Karpas-422 (cell line): ENCODE measurements around the gene KCNE2. TPM values are rescaled to one million over a fixed set of nuclear protein-coding genes. Genes with fewer than 3 reads are reported as not detected.

Source experiments
- DNase-seq: peaks from one replicate; pipeline ENCODE4 v3.0.0-alpha.2; 2015
- H2AFZ ChIP-seq: fragments of 200-600 bp; sonication (generic); 2 replicates; pipeline ENCODE4 v1.6.1; 2014; ENCODE audit warnings: antibody characterized with exemption, low read length, mixed read lengths
- H3K27ac ChIP-seq: fragments of 200-600 bp; sonication (generic); 2 replicates; pipeline ENCODE4 v1.5.1; 2014; ENCODE audit warnings: mild to moderate bottlenecking, low read length, moderate library complexity
- H3K27me3 ChIP-seq: fragments of 200-600 bp; sonication (generic); 2 replicates; pipeline ENCODE4 v1.6.1; 2014; ENCODE audit warnings: low read length, mixed read lengths
- H3K36me3 ChIP-seq: fragments of 200-600 bp; sonication (generic); 2 replicates; pipeline ENCODE4 v1.6.1; 2014; ENCODE audit warnings: low read length, mixed read lengths; ENCODE audit not compliant: insufficient read depth
- H3K4me1 ChIP-seq: fragments of 200-600 bp; sonication (generic); 2 replicates; pipeline ENCODE4 v1.6.1; 2014; ENCODE audit warnings: mild to moderate bottlenecking, low read length, mixed read lengths
- H3K4me2 ChIP-seq: fragments of 200-600 bp; sonication (generic); 2 replicates; pipeline ENCODE4 v1.6.1; 2014; ENCODE audit warnings: low read length, low read depth, mild to moderate bottlenecking; ENCODE audit not compliant: poor library complexity, severe bottlenecking
- H3K4me3 ChIP-seq: fragments of 200-600 bp; sonication (generic); 2 replicates; pipeline ENCODE4 v1.5.1; 2014; ENCODE audit warnings: mild to moderate bottlenecking, antibody characterized with exemption, low read length, mixed read lengths
- H3K79me2 ChIP-seq: fragments of 200-600 bp; sonication (generic); 2 replicates; pipeline ENCODE4 v1.6.1; 2014; ENCODE audit warnings: mild to moderate bottlenecking, low read length, mixed read lengths
- H3K9ac ChIP-seq: fragments of 200-600 bp; sonication (generic); 2 replicates; pipeline ENCODE4 v1.6.0; 2014; ENCODE audit warnings: low read length
- H3K9me2 ChIP-seq: fragments of 200-600 bp; sonication (generic), shearing (Covaris generic); replicated peaks from 2 replicates; pipeline ENCODE4 v1.6.0; 2014; ENCODE audit warnings: mild to moderate bottlenecking, low read length, moderate library complexity; ENCODE audit not compliant: insufficient read depth
- H3K9me3 ChIP-seq: fragments of 300-700, 200-600 bp; sonication (generic); 2 replicates; pipeline ENCODE4 v1.6.1; 2014; ENCODE audit warnings: low read length, mixed read lengths
- H4K20me1 ChIP-seq: fragments of 200-600 bp; sonication (generic); 2 replicates; pipeline ENCODE4 v1.6.1; 2014; ENCODE audit warnings: mild to moderate bottlenecking, antibody characterized with exemption, low read length, low read depth; ENCODE audit not compliant: insufficient read depth
- total RNA-seq: library from RNA; depleted of rRNA; stranded (reverse); fragments of >200 nt; shearing (Covaris generic); gene quantifications from 2 replicates; pipeline ENCODE4 v1.2.3, GENCODE V29; 2014; ENCODE audit warnings: low replicate concordance; rRNA removed

The KCNE2 gene, protein sequence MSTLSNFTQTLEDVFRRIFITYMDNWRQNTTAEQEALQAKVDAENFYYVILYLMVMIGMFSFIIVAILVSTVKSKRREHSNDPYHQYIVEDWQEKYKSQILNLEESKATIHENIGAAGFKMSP
- not detected in 2 replicates for total RNA-seq

DNA sequence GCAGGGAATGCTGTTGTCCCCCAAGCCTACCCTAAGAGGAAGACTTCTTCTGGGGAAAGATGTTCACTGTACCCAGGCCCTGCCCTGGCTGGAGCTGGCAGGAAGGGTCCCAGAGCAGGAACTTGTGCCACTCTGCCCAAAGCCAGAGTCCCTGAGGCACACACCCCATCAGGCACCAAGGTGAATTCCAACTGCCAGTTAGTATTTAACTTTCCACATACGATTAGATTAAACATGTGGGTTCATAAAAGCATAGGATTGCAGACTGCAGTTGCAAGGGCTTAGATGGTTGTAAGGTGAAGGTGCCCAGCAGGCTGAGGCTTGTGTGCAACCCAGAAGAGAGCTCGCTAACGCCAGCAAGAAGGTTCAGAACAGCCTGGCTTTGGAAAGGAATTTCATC lies at the start of gene KCNE2:
Gene KCNE2, plus strand, starts transcription at position 274 of the 400 bp plus-strand sequence. CDS start 6,473 bp downstream, outside the sequence.
- H3K9me3 ChIP-seq, result no peaks in the 10 kb centered on the region
- no peaks in the 10 kb centered on the region for H4K20me1 ChIP-seq
- H3K4me1 ChIP-seq, result peaks cover 8% of the 10 kb centered on the region
- no peaks in the 10 kb centered on the region for H3K36me3 ChIP-seq
- H3K9me2 ChIP-seq, result no peaks in the 10 kb centered on the region
- H3K4me2 ChIP-seq, result no peak within 1 kb of the TSS
- H2AFZ ChIP-seq, result no peak within 1 kb of the TSS
- H3K4me3 ChIP-seq, result no peak within 1 kb of the TSS
- no peaks in the 10 kb centered on the region for H3K27me3 ChIP-seq
- H3K9ac ChIP-seq, result no peak within 1 kb of the TSS
- no peak for DNase-seq
- no peaks in the 10 kb centered on the region for H3K79me2 ChIP-seq
- no peak within 1 kb of the TSS for H3K27ac ChIP-seq

DNA sequence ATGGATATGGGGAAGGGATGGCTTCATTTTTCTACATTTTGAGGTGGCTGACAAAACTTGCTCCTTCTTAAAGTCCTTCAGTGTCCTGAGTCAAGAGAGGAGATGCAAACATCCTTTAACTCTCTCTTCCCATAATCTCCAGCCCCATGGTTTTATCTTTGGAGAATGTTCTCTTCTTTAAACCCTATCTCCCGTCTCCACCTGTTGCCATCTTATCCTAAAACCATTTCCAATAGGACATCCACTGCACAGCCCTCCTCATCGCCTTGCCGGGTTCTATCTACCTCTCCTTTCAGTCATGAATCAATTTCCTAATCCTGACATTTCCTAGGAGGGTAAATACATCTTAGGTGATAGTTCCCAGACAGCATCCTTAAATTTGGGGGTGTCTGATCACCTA lies 44.2 kb upstream of the KCNE2 start:
- H3K9ac ChIP-seq, result no peak overlapping the region
- H2AFZ ChIP-seq, result no peak overlapping the region
- no peaks in the 10 kb centered on the region for H3K4me1 ChIP-seq
- no peak overlapping the region for H3K27ac ChIP-seq
- H3K9me3 ChIP-seq, result no peaks in the 10 kb centered on the region
- no peaks in the 10 kb centered on the region for H4K20me1 ChIP-seq
- H3K79me2 ChIP-seq, result no peaks in the 10 kb centered on the region
- H3K4me2 ChIP-seq, result no peak overlapping the region
- no peak overlapping the region for H3K4me3 ChIP-seq
- no peaks in the 10 kb centered on the region for H3K36me3 ChIP-seq
- no peaks in the 10 kb centered on the region for H3K9me2 ChIP-seq
- no peak for DNase-seq
- H3K27me3 ChIP-seq, result no peaks in the 10 kb centered on the region

DNA sequence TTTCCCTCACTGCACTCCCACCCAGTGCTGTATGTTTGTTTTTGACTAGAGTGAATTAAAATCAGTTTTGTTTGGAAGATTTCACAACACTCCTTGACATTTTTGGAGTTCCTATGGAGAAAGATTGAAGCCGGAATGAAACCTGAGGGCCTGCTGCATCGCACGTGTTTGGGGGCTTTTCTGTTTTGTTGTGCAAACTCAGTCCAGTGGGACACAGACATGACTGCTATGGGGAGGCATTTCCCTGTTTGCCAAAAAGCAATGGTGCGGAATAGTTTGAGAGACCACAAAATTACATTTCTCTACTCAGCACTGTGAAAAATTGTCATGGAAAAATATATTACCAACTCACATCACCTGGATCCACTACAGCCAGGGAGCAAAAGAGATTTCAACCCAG lies 43.8 kb upstream of the KCNE2 start:
- no peaks in the 10 kb centered on the region for H3K79me2 ChIP-seq
- no peaks in the 10 kb centered on the region for H3K27me3 ChIP-seq
- no peaks in the 10 kb centered on the region for H3K9me3 ChIP-seq
- no peaks in the 10 kb centered on the region for H3K9me2 ChIP-seq
- no peaks in the 10 kb centered on the region for H4K20me1 ChIP-seq
- H3K36me3 ChIP-seq, result no peaks in the 10 kb centered on the region
- H3K4me3 ChIP-seq, result no peak overlapping the region
- no peak overlapping the region for H3K4me2 ChIP-seq
- no peak overlapping the region for H2AFZ ChIP-seq
- DNase-seq, result no peak
- H3K4me1 ChIP-seq, result no peaks in the 10 kb centered on the region
- H3K27ac ChIP-seq, result no peak overlapping the region
- no peak overlapping the region for H3K9ac ChIP-seq

DNA sequence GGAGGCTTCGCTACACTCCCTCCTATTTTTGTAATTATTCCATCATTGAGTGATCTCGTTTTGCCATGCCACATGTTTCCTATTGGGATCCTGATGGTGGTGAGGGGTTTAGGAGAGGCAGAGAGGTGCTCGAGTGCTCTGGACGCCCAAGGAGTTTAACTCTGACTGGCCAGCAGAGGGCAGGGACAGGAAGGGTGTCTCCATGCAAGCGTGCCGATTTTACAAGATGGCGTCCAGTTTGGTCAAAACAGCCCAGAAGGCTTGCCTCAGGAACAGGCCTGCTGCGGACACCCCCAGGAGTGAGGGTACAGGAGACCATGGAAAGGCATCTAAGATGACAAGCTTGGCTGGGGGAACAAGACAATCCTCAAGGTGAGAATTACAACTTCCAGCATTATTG lies 33.8 kb upstream of the KCNE2 start:
- Histone ChIP-seq H4K20me1 (no peaks in the 10 kb centered on the region), H3K9me3 (no peaks in the 10 kb centered on the region), H3K4me1 (no peaks in the 10 kb centered on the region), H2AFZ (no peak overlapping the region), H3K9me2 (no peaks in the 10 kb centered on the region), H3K4me2 (no peak overlapping the region), H3K4me3 (no peak overlapping the region), H3K36me3 (no peaks in the 10 kb centered on the region), H3K9ac (no peak overlapping the region), H3K27me3 (no peaks in the 10 kb centered on the region), H3K79me2 (no peaks in the 10 kb centered on the region), H3K27ac (no peak overlapping the region)
- DNase-seq, result no peak

DNA sequence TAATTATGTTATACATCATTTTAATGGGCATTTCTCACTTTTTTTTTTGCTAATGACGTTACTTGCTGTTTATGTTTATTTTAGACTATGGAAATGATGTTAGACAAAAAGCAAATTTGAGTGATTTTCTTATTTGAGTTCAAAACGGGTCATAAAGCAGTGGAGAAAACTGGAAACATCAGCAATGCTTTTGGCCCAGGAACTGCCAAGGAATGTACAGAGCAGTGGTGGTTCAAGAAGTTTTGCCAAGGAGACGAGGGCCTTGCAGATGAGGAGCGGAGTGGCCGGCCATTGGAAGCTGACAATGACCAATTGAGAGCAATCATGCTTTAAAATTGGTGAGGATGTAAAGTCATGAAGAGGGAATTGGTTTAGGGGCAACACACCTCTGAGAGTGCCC lies 32.1 kb upstream of the KCNE2 start:
- Histone ChIP-seq H3K9me2 (no peaks in the 10 kb centered on the region), H3K9me3 (no peaks in the 10 kb centered on the region), H3K79me2 (no peaks in the 10 kb centered on the region), H3K27ac (no peak overlapping the region), H3K27me3 (no peaks in the 10 kb centered on the region), H3K9ac (no peak overlapping the region), H4K20me1 (no peaks in the 10 kb centered on the region), H3K4me2 (no peak overlapping the region), H3K4me1 (peaks cover 6% of the 10 kb centered on the region; the same call in 1 of the 2 replicates), H3K36me3 (no peaks in the 10 kb centered on the region), H3K4me3 (no peak overlapping the region), H2AFZ (no peak overlapping the region)
- no peak for DNase-seq

DNA sequence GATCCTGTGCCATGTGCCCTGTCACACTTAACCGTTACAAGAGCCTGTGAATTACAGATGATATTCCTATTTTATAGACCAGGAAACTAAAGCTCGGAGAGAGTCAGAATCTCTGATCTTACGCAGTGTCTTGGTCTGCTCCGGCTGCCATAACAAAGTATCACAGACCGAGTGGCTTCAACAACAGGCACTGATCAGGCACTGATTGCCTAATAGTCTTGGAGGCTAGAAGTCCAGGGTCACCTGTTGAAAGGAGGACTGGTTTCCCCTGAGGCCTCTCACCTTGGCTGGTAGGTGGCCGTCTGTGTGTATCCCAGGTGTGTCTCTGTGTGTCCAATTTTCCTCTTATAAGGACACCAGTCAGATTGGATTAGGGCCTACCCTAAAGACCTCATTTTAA lies 31.5 kb upstream of the KCNE2 start:
- Histone ChIP-seq H3K36me3 (no peaks in the 10 kb centered on the region), H3K4me2 (no peak overlapping the region), H3K9me3 (no peaks in the 10 kb centered on the region), H3K27ac (no peak overlapping the region), H3K27me3 (no peaks in the 10 kb centered on the region), H3K9ac (no peak overlapping the region), H3K4me1 (peaks cover 6% of the 10 kb centered on the region; the same call in 1 of the 2 replicates), H3K4me3 (no peak overlapping the region), H2AFZ (no peak overlapping the region), H3K79me2 (no peaks in the 10 kb centered on the region), H4K20me1 (no peaks in the 10 kb centered on the region), H3K9me2 (no peaks in the 10 kb centered on the region)
- no peak for DNase-seq

DNA sequence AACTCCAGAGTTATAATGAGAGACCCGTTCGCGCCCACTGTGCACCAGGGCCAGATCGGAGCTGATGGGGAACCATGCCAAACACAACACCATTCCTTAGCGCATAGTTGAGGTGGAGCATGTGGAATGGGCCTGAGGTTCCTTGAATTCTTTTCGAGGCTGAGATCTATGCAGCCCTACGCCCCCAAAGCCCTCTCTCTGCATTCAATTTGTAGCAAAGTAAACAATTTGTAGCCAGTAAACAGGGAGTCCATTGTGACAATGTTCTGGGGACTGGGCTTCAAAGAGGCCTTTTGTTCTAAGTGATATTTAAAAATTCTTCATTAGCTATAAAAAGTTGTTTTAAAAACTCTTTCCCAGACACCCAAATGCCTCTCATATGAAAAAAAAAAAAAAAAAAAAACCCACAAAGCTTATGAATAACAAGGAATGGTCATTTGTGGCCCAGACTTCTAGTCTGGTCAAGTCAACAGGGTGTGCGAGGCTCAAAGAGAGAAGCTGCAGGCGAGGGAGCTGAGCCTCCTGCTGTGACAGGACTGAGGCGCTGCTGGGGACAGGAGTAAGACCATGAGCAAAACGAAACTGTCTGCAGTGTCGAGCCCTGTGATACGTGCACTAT lies 30.6 kb upstream of the KCNE2 start:
- Histone ChIP-seq H3K4me3 (no peak overlapping the region), H3K36me3 (no peaks in the 10 kb centered on the region), H3K9me2 (no peaks in the 10 kb centered on the region), H3K79me2 (no peaks in the 10 kb centered on the region), H3K4me1 (peaks cover 6% of the 10 kb centered on the region; the same call in 1 of the 2 replicates), H3K4me2 (no peak overlapping the region), H3K9ac (no peak overlapping the region), H3K9me3 (no peaks in the 10 kb centered on the region), H2AFZ (no peak overlapping the region), H3K27ac (no peak overlapping the region), H3K27me3 (no peaks in the 10 kb centered on the region), H4K20me1 (no peaks in the 10 kb centered on the region)
- DNase-seq, result no peak

DNA sequence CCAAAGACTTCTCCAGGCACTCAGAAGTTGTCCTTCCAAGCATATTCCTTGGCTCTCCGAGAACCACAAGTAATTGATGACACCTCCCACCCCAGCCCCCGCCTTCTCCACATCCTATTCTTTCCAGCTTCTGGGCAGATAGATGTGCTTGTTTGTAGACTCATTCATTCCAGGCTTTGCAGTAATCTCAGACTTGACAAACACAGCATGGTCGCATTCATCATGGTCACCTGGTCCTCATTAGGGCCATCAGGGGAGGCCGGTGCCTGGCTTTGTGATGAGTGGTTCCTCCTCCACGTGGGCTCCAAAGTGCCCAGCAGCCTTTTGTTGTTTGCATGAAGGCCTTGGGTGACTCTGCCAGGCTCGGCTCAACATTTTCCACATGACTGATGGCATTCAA lies 28.5 kb upstream of the KCNE2 start:
- H3K4me2 ChIP-seq, result no peak overlapping the region
- no peaks in the 10 kb centered on the region for H3K27me3 ChIP-seq
- no peaks in the 10 kb centered on the region for H3K9me2 ChIP-seq

More for the DNA sequence above, 28.5 kb upstream of the KCNE2 start:
- H3K79me2 ChIP-seq, result no peaks in the 10 kb centered on the region
- H3K4me1 ChIP-seq, result peaks cover 6% of the 10 kb centered on the region; the same call in 1 of the 2 replicates
- H2AFZ ChIP-seq, result no peak overlapping the region
- no peaks in the 10 kb centered on the region for H3K36me3 ChIP-seq
- DNase-seq, result no peak
- H4K20me1 ChIP-seq, result no peaks in the 10 kb centered on the region
- no peak overlapping the region for H3K4me3 ChIP-seq
- no peak overlapping the region for H3K27ac ChIP-seq
- H3K9ac ChIP-seq, result no peak overlapping the region
- no peaks in the 10 kb centered on the region for H3K9me3 ChIP-seq
